Loucy (cell line): ENCODE results near the gene CYP17A1.

Experiments used
- H2AFZ ChIP-seq: fragments of 200-600 bp; sonication (generic); 2 replicates; pipeline ENCODE4 v1.6.0; 2016; ENCODE audit warnings: antibody characterized with exemption, mild to moderate bottlenecking, low read length, moderate library complexity
- H3F3A ChIP-seq: fragments of 200-600 bp; 2 replicates; pipeline ENCODE4 v1.6.0; 2016; ENCODE audit warnings: antibody characterized with exemption, low read depth, mild to moderate bottlenecking
- H3K27me3 ChIP-seq: fragments of 200-600 bp; sonication (generic); 2 replicates; pipeline ENCODE4 v1.6.1; 2014; ENCODE audit warnings: low read length, mild to moderate bottlenecking; ENCODE audit not compliant: insufficient read depth, poor library complexity, severe bottlenecking
- H3K36me3 ChIP-seq: fragments of 200-600 bp; sonication (generic); 2 replicates; pipeline ENCODE4 v1.6.1; 2016; ENCODE audit warnings: low read length; ENCODE audit not compliant: insufficient read depth
- H3K4me1 ChIP-seq: fragments of 200-600 bp; sonication (generic); 2 replicates; pipeline ENCODE4 v1.5.1; 2014; ENCODE audit warnings: low read length, mild to moderate bottlenecking; ENCODE audit not compliant: insufficient read depth, poor library complexity, severe bottlenecking
- H3K4me2 ChIP-seq: fragments of 200-600 bp; sonication (generic); 2 replicates; pipeline ENCODE4 v1.6.0; 2014; ENCODE audit warnings: antibody characterized with exemption, low read length, low read depth, mild to moderate bottlenecking; ENCODE audit not compliant: poor library complexity, severe bottlenecking
- H3K4me3 ChIP-seq: fragments of 200-600 bp; sonication (generic); 2 replicates; pipeline ENCODE4 v1.5.1; 2014; ENCODE audit warnings: low read length, mild to moderate bottlenecking, mixed read lengths; ENCODE audit not compliant: poor library complexity, severe bottlenecking
- H3K79me2 ChIP-seq: fragments of 200-600 bp; sonication (generic); 2 replicates; pipeline ENCODE4 v1.6.1; 2014; ENCODE audit warnings: low read length; ENCODE audit not compliant: insufficient read depth
- H3K9ac ChIP-seq: fragments of 200-600 bp; sonication (generic); 2 replicates; pipeline ENCODE4 v1.6.0; 2014; ENCODE audit warnings: mild to moderate bottlenecking, low read depth, low read length, moderate library complexity; ENCODE audit not compliant: poor library complexity, severe bottlenecking
- H3K9me2 ChIP-seq: fragments of 200-600 bp; sonication (generic); replicated peaks from 2 replicates; pipeline ENCODE4 v1.6.1; 2016; ENCODE audit warnings: low read depth, low read length, mixed read lengths
- H3K9me3 ChIP-seq: fragments of 200-600 bp; sonication (generic); 2 replicates; pipeline ENCODE4 v1.6.1; 2014; ENCODE audit warnings: mild to moderate bottlenecking, antibody characterized with exemption, low read length, low read depth; ENCODE audit not compliant: insufficient read depth
- H4K20me1 ChIP-seq: fragments of 200-600 bp; sonication (generic); 2 replicates; pipeline ENCODE4 v1.6.0; 2014; ENCODE audit warnings: antibody characterized with exemption, low read length, mild to moderate bottlenecking; ENCODE audit not compliant: insufficient read depth, poor library complexity, severe bottlenecking
- CTCF ChIP-seq: fragments of 200-600 bp; sonication (generic); conservative IDR thresholded peaks from 2 replicates; pipeline ENCODE4 v1.5.1; 2014; ENCODE audit warnings: mild to moderate bottlenecking, antibody characterized with exemption, low read length
- EZH2phosphoT487 ChIP-seq: fragments of 200-600 bp; IDR thresholded peaks from 2 replicates; pipeline ENCODE4 v1.6.1; 2018; ENCODE audit warnings: antibody characterized with exemption, mild to moderate bottlenecking, moderate library complexity, borderline replicate concordance

The CYP17A1 gene

GRCh38 chr10:102802920-102803534, 34.2 kb downstream of the CYP17A1 start:
- H3K79me2 ChIP-seq: no peaks in the 10 kb centered on the region
- no peak overlapping the region for H3K4me3 ChIP-seq
- no peaks in the 10 kb centered on the region for H3K9me3 ChIP-seq
- no peak overlapping the region for H2AFZ ChIP-seq
- no peak for TF ChIP-seq CTCF
- TF ChIP-seq EZH2phosphoT487: no peak
- no peaks in the 10 kb centered on the region for H4K20me1 ChIP-seq
- no peaks in the 10 kb centered on the region for H3F3A ChIP-seq
- H3K27me3 ChIP-seq: no peaks in the 10 kb centered on the region
- H3K9ac ChIP-seq: no peak overlapping the region
- peaks cover 44% of the 10 kb centered on the region; the same call in 1 of the 2 replicates for H3K36me3 ChIP-seq
- H3K9me2 ChIP-seq: no peaks in the 10 kb centered on the region
- H3K4me2 ChIP-seq: no peak overlapping the region
- peaks cover 4% of the 10 kb centered on the region for H3K4me1 ChIP-seq

GRCh38 chr10:102801978-102802377, 35.2 kb downstream of the CYP17A1 start:
- Histone ChIP-seq H3K4me2 (no peak overlapping the region), H3K4me3 (no peak overlapping the region), H3K4me1 (peaks cover 4% of the 10 kb centered on the region), H4K20me1 (no peaks in the 10 kb centered on the region), H3K27me3 (no peaks in the 10 kb centered on the region), H3K79me2 (0 out of 2 replicates have a peak, but pooled peaks cover 3% of the 10 kb centered on the region), H3K9me3 (no peaks in the 10 kb centered on the region), H3K36me3 (peaks cover 47% of the 10 kb centered on the region; the same call in 1 of the 2 replicates), H2AFZ (no peak overlapping the region), H3K9me2 (no peaks in the 10 kb centered on the region), H3K9ac (no peak overlapping the region), H3F3A (no peaks in the 10 kb centered on the region)
- TF ChIP-seq EZH2phosphoT487 (no peak), CTCF (no peak)

GRCh38 chr10:102801496-102801895, 35.7 kb downstream of the CYP17A1 start:
- peaks cover 4% of the 10 kb centered on the region for H3K4me1 ChIP-seq
- 0 out of 2 replicates have a peak, but pooled peaks cover 5% of the 10 kb centered on the region for H3K79me2 ChIP-seq
- no peaks in the 10 kb centered on the region for H4K20me1 ChIP-seq
- H3F3A ChIP-seq: no peaks in the 10 kb centered on the region
- no peaks in the 10 kb centered on the region for H3K9me3 ChIP-seq
- no peak overlapping the region for H3K4me2 ChIP-seq
- H3K9ac ChIP-seq: no peak overlapping the region
- H2AFZ ChIP-seq: no peak overlapping the region
- H3K27me3 ChIP-seq: no peaks in the 10 kb centered on the region
- H3K9me2 ChIP-seq: no peaks in the 10 kb centered on the region
- TF ChIP-seq EZH2phosphoT487: no peak
- no peak for TF ChIP-seq CTCF
- H3K36me3 ChIP-seq: peaks cover 47% of the 10 kb centered on the region; the same call in 1 of the 2 replicates
- H3K4me3 ChIP-seq: no peak overlapping the region
